K562 (cell line): ENCODE measurements around the gene DTNBP1. TPM values are rescaled to one million over a fixed set of nuclear protein-coding genes. Genes with fewer than 3 reads are reported as not detected.
A peak's percentile ranks its signal among the peaks of the same experiment; 100 is the strongest.

ENCODE experiments used
- ATAC-seq: fragments of 200-7000 bp; cut with Tn5 transposase; 3 replicates; pipeline ENCODE4 v1.9.1; 2020; ENCODE audit warnings: moderate library complexity
- BruUV-seq: library from RNA; stranded (reverse); fragments of 400-500 nt; replicated peaks from 2 replicates; lab custom pipeline; 2021; lab: Mats Ljungman, UMichigan
- CTCF ChIA-PET: fragments of 300-600 bp; formaldehyde crosslinking; extraction: SDS; loops from one replicate; lab custom pipeline; 2021; ENCODE audit warnings: low intra/inter-chr PET ratio; lab: Yijun Ruan, JAX
- POLR2A ChIA-PET: fragments of 300-600, 350-650 bp; sonication (Branson Sonifier 250); formaldehyde crosslinking; extraction: SDS; loops from one replicate; lab custom pipeline; 2021; ENCODE audit warnings: antibody characterized with exemption, inconsistent platforms; lab: Yijun Ruan, JAX
- DNase-seq, 4 experiments: peaks; one replicate each; pipeline versions ENCODE4 v3.0.0 to v3.0.0-alpha.2; 2011 to 2018; ENCODE audit warnings: low spot score in 3 of 4, mixed read lengths in 3 of 4; ENCODE audit errors: extremely low read depth in 1 of 4
- FAIRE-seq: peaks from 2 replicates; lab custom pipeline; 2011; peaks lifted over from hg19 to GRCh38; lab: Jason Lieb, UNC
- H2AFZ ChIP-seq: 2 replicates; pipeline ENCODE4 v1.6.0; 2011; ENCODE audit warnings: low read depth, low read length, control low read depth, inconsistent platforms
- H3K27ac ChIP-seq: fragments of 200-600 bp; 3 replicates; pipeline ENCODE4 v1.8.0; 2011; ENCODE audit warnings: low read depth, mild to moderate bottlenecking, control low read depth, inconsistent platforms, low read length, moderate library complexity, mixed read lengths; ENCODE audit errors: extremely low read depth
- H3K27me3 ChIP-seq, 2 experiments: fragments of 300-600 bp in 1 of 2; 2 replicates in 1 of 2; 3 replicates in 1 of 2; pipeline versions ENCODE4 v1.6.0 to v1.8.0; 2011; ENCODE audit warnings: inconsistent platforms in 2 of 2, low read length in 2 of 2, mild to moderate bottlenecking in 1 of 2, mixed read lengths in 1 of 2, moderate library complexity in 1 of 2; ENCODE audit not compliant: control insufficient read depth in 2 of 2, insufficient read depth in 2 of 2
- H3K36me3 ChIP-seq: fragments of 300-600 bp; 3 replicates; pipeline ENCODE4 v1.8.0; 2011; ENCODE audit warnings: mild to moderate bottlenecking, low read length, inconsistent platforms; ENCODE audit not compliant: control insufficient read depth, insufficient read depth
- H3K4me1 ChIP-seq, 2 experiments: fragments of 200-600 bp in 1 of 2; replicated peaks in 1 of 2; 2 replicates in 1 of 2; 3 replicates in 1 of 2; pipeline versions ENCODE4 v1.5.1 to v1.8.0; 2011; ENCODE audit warnings: inconsistent platforms in 2 of 2, low read length in 2 of 2, mild to moderate bottlenecking in 1 of 2, mixed read lengths in 1 of 2, moderate library complexity in 1 of 2; ENCODE audit not compliant: control insufficient read depth in 2 of 2, insufficient read depth in 2 of 2
- H3K4me2 ChIP-seq: 2 replicates; pipeline ENCODE4 v1.6.1; 2011; ENCODE audit warnings: low read length, control low read depth, inconsistent platforms, mixed read lengths; ENCODE audit not compliant: insufficient read depth
- H3K4me3 ChIP-seq: fragments of 200-600 bp; sonication (generic), shearing (Covaris generic); 2 replicates; pipeline ENCODE4 v1.5.1; 2016; ENCODE audit warnings: control low read depth, inconsistent platforms
- H3K79me2 ChIP-seq: fragments of 200-600 bp; 3 replicates; pipeline ENCODE4 v1.8.0; 2011; ENCODE audit warnings: low read length, inconsistent platforms; ENCODE audit not compliant: control insufficient read depth, insufficient read depth
- H3K9ac ChIP-seq, 2 experiments: 2 replicates each; pipeline versions ENCODE4 v1.6.0 to v1.6.1; 2011; ENCODE audit warnings: low read depth in 2 of 2, low read length in 2 of 2, control low read depth in 1 of 2, inconsistent platforms in 1 of 2, mild to moderate bottlenecking in 1 of 2, mixed read lengths in 1 of 2; ENCODE audit not compliant: insufficient read depth in 1 of 2
- H3K9me1 ChIP-seq: one replicate; pipeline ENCODE4 v1.6.0; 2011; ENCODE audit warnings: inconsistent platforms, mild to moderate bottlenecking, low read length, moderate library complexity; ENCODE audit not compliant: control insufficient read depth, insufficient read depth
- H3K9me3 ChIP-seq: replicated peaks from 2 replicates; pipeline ENCODE4 v1.5.1; 2011; ENCODE audit warnings: low read depth, low read length, inconsistent platforms; ENCODE audit not compliant: control insufficient read depth, insufficient read depth
- H4K20me1 ChIP-seq: replicated peaks from 2 replicates; pipeline ENCODE4 v1.6.1; 2011; ENCODE audit warnings: low read length, inconsistent platforms, mixed read lengths; ENCODE audit not compliant: control insufficient read depth, insufficient read depth
- BRD9 ChIP-seq: fragments of 450-650 bp; IDR thresholded peaks from 2 replicates; pipeline ENCODE4 v1.6.1; 2018; ENCODE audit warnings: low read depth; ENCODE audit not compliant: partially characterized antibody
- C11orf30 ChIP-seq: fragments of 450-650 bp; IDR thresholded peaks from 2 replicates; pipeline ENCODE4 v1.6.1; 2016; ENCODE audit warnings: low read depth, mild to moderate bottlenecking
- CC2D1A ChIP-seq: fragments of 450-650 bp; IDR thresholded peaks from 2 replicates; pipeline ENCODE4 v1.6.1; 2017; ENCODE audit warnings: mild to moderate bottlenecking
- FOSL1 ChIP-seq: fragments of 200-800 bp; sonication (Bioruptor generic); conservative IDR thresholded peaks from 2 replicates; pipeline ENCODE4 v1.6.1; 2016; ENCODE audit warnings: missing genetic modification characterization, missing compliant biosample characterization
- GABPB2 ChIP-seq: fragments of 250-450 bp; sonication (Bioruptor Pico); conservative IDR thresholded peaks from 2 replicates; pipeline ENCODE4 v1.5.1; 2021; ENCODE audit warnings: mild to moderate bottlenecking
- GTF2E2 ChIP-seq: fragments of 200-800 bp; sonication (Bioruptor generic); IDR thresholded peaks from 2 replicates; pipeline ENCODE4 v1.6.1; 2016; ENCODE audit warnings: missing genetic modification characterization, missing compliant biosample characterization
- HDAC1 ChIP-seq, 2 experiments: fragments of 450-650 bp; IDR thresholded peaks; 2 replicates each; pipeline ENCODE4 v1.6.1; 2016 to 2017; ENCODE audit warnings: inconsistent platforms in 1 of 2, mild to moderate bottlenecking in 1 of 2, moderate library complexity in 1 of 2
- HNRNPH1 ChIP-seq: fragments of 200-400 bp; formaldehyde crosslinking; optimal IDR thresholded peaks from 2 replicates; pipeline ENCODE3; 2017; ENCODE audit warnings: low read depth, mild to moderate bottlenecking, low read length, moderate library complexity
- HSF4 ChIP-seq: fragments of 250-450 bp; sonication (Bioruptor Pico); IDR thresholded peaks from 2 replicates; pipeline ENCODE4 v2.1.2; 2022; ENCODE audit warnings: mild to moderate bottlenecking, moderate library complexity, borderline replicate concordance
- ILF3 ChIP-seq: fragments of 450-650 bp; IDR thresholded peaks from 2 replicates; pipeline ENCODE4 v1.6.1; 2018; ENCODE audit warnings: antibody characterized with exemption, mild to moderate bottlenecking, moderate library complexity, borderline replicate concordance
- MAFG ChIP-seq: fragments of 450-650 bp; conservative IDR thresholded peaks from 2 replicates; pipeline ENCODE4 v1.6.1; 2016; ENCODE audit warnings: missing genetic modification characterization, missing compliant biosample characterization
- NFE2 ChIP-seq: IDR thresholded peaks from 2 replicates; pipeline ENCODE4 v1.6.1; 2014; ENCODE audit warnings: antibody characterized with exemption, low read depth
- NUFIP1 ChIP-seq: fragments of 450-650 bp; IDR thresholded peaks from 2 replicates; pipeline ENCODE4 v1.6.1; 2018; ENCODE audit not compliant: partially characterized antibody
- PCBP1 ChIP-seq: fragments of 200-400 bp; formaldehyde crosslinking; IDR thresholded peaks from 2 replicates; pipeline ENCODE4 v1.6.1; 2018; ENCODE audit warnings: mild to moderate bottlenecking, low read depth, low read length; ENCODE audit not compliant: poor library complexity, severe bottlenecking
- RBM14 ChIP-seq: fragments of 200-400 bp; formaldehyde crosslinking; IDR thresholded peaks from 2 replicates; pipeline ENCODE4 v1.6.1; 2018; ENCODE audit warnings: low read depth, mild to moderate bottlenecking, low read length, moderate library complexity, borderline replicate concordance; ENCODE audit not compliant: insufficient read depth
- SUPT5H ChIP-seq: fragments of 450-650 bp; IDR thresholded peaks from 2 replicates; pipeline ENCODE4 v1.6.1; 2016
- ZFP1 ChIP-seq: fragments of 450-650 bp; formaldehyde crosslinking; IDR thresholded peaks from 2 replicates; pipeline ENCODE4 v1.4.0; 2020; ENCODE audit warnings: mild to moderate bottlenecking, mixed read lengths
- ZFP30 ChIP-seq: fragments of 250-450 bp; sonication (Bioruptor Pico); IDR thresholded peaks from 2 replicates; pipeline ENCODE4 v1.8.0; 2022; ENCODE audit warnings: moderate library complexity, mild to moderate bottlenecking, inconsistent platforms, borderline replicate concordance
- ZNF444 ChIP-seq: fragments of 250-450 bp; sonication (Bioruptor Pico); IDR thresholded peaks from 2 replicates; pipeline ENCODE4 v1.4.0; 2020; ENCODE audit warnings: mild to moderate bottlenecking, moderate library complexity
- WGBS: fragments of 100-300 bp; shearing (Covaris generic); methylation state at CpG from one replicate; pipeline ENCODE4 v1.1.6; 2016; ENCODE audit warnings: low coverage, mixed read lengths; ENCODE audit not compliant: insufficient coverage; ENCODE audit errors: missing lambda C conversion rate; 5-methylcytosine and 5-hydroxymethylcytosine counted together
- in situ Hi-C: fragments of 300-500 bp; cut with MboI; formaldehyde crosslinking; loops from 4 replicates; pipeline ENCODE4 v1.15.0; 2018; ENCODE audit warnings: inconsistent platforms, mixed read lengths
- intact Hi-C: fragments of 100-400 bp; cut with micrococcal nuclease; formaldehyde crosslinking; loops from 2 replicates; pipeline ENCODE4 v1.14.2; 2022
- polyA plus RNA-seq, 8 experiments: library from polyadenylated mRNA; depleted of rRNA in 4 of 8; stranded (reverse) in 5 of 8; unstranded in 3 of 8; fragments of >200 nt; fragmentation: Nextera tagmentation in 2 of 8; fragmentation: Illumina TruSeq in 1 of 8; extraction: Ambion mirVana in 2 of 8; extraction: Trizol in 1 of 8; gene quantifications; 2 replicates each; pipeline versions ENCODE4 v1.2.1 to v1.2.3, GENCODE V29; 2011 to 2014; ENCODE audit warnings: inconsistent platforms in 1 of 8, missing spikeins in 1 of 8
- total RNA-seq, 7 experiments: library from RNA; depleted of rRNA in 6 of 7; stranded (reverse); fragments of >200 nt in 6 of 7; fragmentation: Illumina TruSeq in 2 of 7; extraction: Trizol in 2 of 7; gene quantifications; 2 replicates each; pipeline versions ENCODE4 v1.2.1 to v1.2.3, GENCODE V29; 2011 to 2021; ENCODE audit warnings: low replicate concordance in 1 of 7
- TF ChIP-seq, protein P1 (sequence below): IDR thresholded peaks from 3 replicates; pipeline ENCODE4 v1.6.1; 2011; ENCODE audit warnings: borderline replicate concordance, mild to moderate bottlenecking, moderate library complexity; ENCODE audit not compliant: insufficient read length; ENCODE audit errors: extremely low read depth
- TF ChIP-seq, protein P2 (sequence below): fragments of 450-650 bp; formaldehyde crosslinking; IDR thresholded peaks from 2 replicates; pipeline ENCODE4 v1.4.0; 2022; ENCODE audit warnings: missing genetic modification characterization

DTNBP1 gene
- total and polyA plus RNA-seq, 9 of the 15 experiments (the other 6 are each of a cell fraction or from before 2014, with no cell fraction given), result 16.7 to 54.5 (median 21.4) TPM

DNA sequence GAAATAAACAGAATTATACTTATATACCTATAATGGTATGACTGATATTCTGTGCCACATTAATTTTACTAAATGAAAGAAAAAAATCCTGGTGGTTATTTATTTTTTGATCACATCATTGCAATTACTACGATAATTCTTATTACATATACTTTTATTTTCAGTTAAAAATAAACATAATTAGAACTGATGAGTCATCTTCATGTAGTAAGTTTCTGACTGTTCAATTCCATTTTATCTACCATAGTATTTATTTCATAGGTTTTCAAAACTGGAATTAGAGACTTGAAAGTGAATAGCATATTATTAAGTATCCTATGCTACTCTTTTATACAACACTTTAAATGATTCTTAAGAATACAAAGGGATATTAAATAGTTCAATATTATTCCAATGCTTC is 80.3 kb downstream of the DTNBP1 start:
- Histone ChIP-seq H3K9ac (no peak overlapping the region), H4K20me1 (no peaks in the 10 kb centered on the region), H2AFZ (no peak overlapping the region), H3K79me2 (no peaks in the 10 kb centered on the region), H3K9me3 (no peaks in the 10 kb centered on the region), H3K27me3 (no peaks in the 10 kb centered on the region), H3K36me3 (peaks cover 3% of the 10 kb centered on the region; the same call in 1 of the 3 replicates), H3K4me2 (no peak overlapping the region), H3K4me1 (peaks cover 0 to 7% of the 10 kb centered on the region in 2 experiments; a peak in 2 of 5 replicates), H3K9me1 (no peaks in the 10 kb centered on the region), H3K4me3 (no peak overlapping the region), H3K27ac (no peak overlapping the region; the same call in 2 of the 3 replicates)
- DNase-seq (no peak), FAIRE-seq (no peak), ATAC-seq (no peak)
- no TSS peak for BruUV-seq
- WGBS, result 63% methylated on average over 1 of the region's 1 CpG
- ChIA-PET POLR2A (interaction anchor here (1.4 to 1.6 kb wide), 3 partner anchors 10 to 13 kb away, joined by 3 to 4 read pairs (median 4); no protein-coding TSS in a partner anchor), CTCF (no interaction called here)
- in situ Hi-C loops (no loop called here), intact Hi-C loops (no loop called here)
- peak; percentile 42; the same call in 1 of the 2 replicates for TF ChIP-seq GTF2E2 (tag)
- TF ChIP-seq PCBP1, result no peak
- no peak for TF ChIP-seq ZFP1 (CRISPR knock-in tag)
- peak; percentile 78 for TF ChIP-seq C11orf30
- no peak for TF ChIP-seq SUPT5H
- TF ChIP-seq RBM14, result no peak
- peak; percentile 85 for TF ChIP-seq MAFG (tag)
- TF ChIP-seq, protein P1, sequence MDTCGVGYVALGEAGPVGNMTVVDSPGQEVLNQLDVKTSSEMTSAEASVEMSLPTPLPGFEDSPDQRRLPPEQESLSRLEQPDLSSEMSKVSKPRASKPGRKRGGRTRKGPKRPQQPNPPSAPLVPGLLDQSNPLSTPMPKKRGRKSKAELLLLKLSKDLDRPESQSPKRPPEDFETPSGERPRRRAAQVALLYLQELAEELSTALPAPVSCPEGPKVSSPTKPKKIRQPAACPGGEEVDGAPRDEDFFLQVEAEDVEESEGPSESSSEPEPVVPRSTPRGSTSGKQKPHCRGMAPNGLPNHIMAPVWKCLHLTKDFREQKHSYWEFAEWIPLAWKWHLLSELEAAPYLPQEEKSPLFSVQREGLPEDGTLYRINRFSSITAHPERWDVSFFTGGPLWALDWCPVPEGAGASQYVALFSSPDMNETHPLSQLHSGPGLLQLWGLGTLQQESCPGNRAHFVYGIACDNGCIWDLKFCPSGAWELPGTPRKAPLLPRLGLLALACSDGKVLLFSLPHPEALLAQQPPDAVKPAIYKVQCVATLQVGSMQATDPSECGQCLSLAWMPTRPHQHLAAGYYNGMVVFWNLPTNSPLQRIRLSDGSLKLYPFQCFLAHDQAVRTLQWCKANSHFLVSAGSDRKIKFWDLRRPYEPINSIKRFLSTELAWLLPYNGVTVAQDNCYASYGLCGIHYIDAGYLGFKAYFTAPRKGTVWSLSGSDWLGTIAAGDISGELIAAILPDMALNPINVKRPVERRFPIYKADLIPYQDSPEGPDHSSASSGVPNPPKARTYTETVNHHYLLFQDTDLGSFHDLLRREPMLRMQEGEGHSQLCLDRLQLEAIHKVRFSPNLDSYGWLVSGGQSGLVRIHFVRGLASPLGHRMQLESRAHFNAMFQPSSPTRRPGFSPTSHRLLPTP, result no peak
- no peak for TF ChIP-seq BRD9
- TF ChIP-seq, protein P2, sequence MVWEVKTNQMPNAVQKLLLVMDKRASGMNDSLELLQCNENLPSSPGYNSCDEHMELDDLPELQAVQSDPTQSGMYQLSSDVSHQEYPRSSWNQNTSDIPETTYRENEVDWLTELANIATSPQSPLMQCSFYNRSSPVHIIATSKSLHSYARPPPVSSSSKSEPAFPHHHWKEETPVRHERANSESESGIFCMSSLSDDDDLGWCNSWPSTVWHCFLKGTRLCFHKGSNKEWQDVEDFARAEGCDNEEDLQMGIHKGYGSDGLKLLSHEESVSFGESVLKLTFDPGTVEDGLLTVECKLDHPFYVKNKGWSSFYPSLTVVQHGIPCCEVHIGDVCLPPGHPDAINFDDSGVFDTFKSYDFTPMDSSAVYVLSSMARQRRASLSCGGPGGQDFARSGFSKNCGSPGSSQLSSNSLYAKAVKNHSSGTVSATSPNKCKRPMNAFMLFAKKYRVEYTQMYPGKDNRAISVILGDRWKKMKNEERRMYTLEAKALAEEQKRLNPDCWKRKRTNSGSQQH, result no peak
- TF ChIP-seq ZFP30 (CRISPR knock-in tag), result no peak
- no peak for TF ChIP-seq HDAC1 (IDR thresholded peaks at IDR 0.05)
- 0 out of 2 replicates have a peak, but pooled peaks have one; percentile 22 for TF ChIP-seq FOSL1 (tag)
- no peak for TF ChIP-seq HSF4
- no peak for TF ChIP-seq NUFIP1
- no peak for TF ChIP-seq HNRNPH1
- TF ChIP-seq ZNF444 (CRISPR knock-in tag), result no peak
- no peak for TF ChIP-seq ILF3
- 0 out of 2 replicates have a peak, but pooled peaks have one; percentile 8 for TF ChIP-seq NFE2
- TF ChIP-seq GABPB2 (CRISPR knock-in tag), result no peak
- TF ChIP-seq CC2D1A, result no peak
